Heart right ventricle (tissue), 16 donors: ENCODE measurements around the gene LMO7. TPM values are rescaled to one million over a fixed set of nuclear protein-coding genes. Genes with fewer than 3 reads are reported as not detected.

Experiments used
- ATAC-seq, 8 donors: fragments of 200-7000 bp; cut with Tn5 transposase; one replicate each; pipeline ENCODE4 v1.9.1; 2020; ENCODE audit warnings: mild to moderate bottlenecking in 8 of 8, moderate library complexity in 8 of 8, moderate number of reproducible peaks in 1 of 8
- DNase-seq, 2 donors: peaks; one replicate each; pipeline ENCODE4 v3.0.0-alpha.2; 2020
- H3K27ac ChIP-seq, 10 donors: fragments of 200-600 bp; sonication (generic) in 2 of 10; one replicate each; pipeline versions ENCODE4 v1.5.0 to v1.8.0; 2020 to 2022; ENCODE audit warnings: mild to moderate bottlenecking in 3 of 10
- H3K27me3 ChIP-seq, 7 donors: fragments of 200-600 bp; one replicate each; pipeline ENCODE4 v1.8.0; 2021 to 2022; ENCODE audit warnings: mild to moderate bottlenecking in 2 of 7
- H3K36me3 ChIP-seq, 9 donors: fragments of 200-600 bp; sonication (generic) in 1 of 9; one replicate each; pipeline versions ENCODE4 v1.5.0 to v1.8.0; 2020 to 2022; ENCODE audit warnings: mild to moderate bottlenecking in 2 of 9
- H3K4me1 ChIP-seq, 9 donors: fragments of 200-600 bp; sonication (generic) in 1 of 9; one replicate each; pipeline versions ENCODE4 v1.5.0 to v1.8.0; 2020 to 2022; ENCODE audit warnings: mild to moderate bottlenecking in 4 of 9
- H3K4me3 ChIP-seq, 10 donors: fragments of 200-600 bp; sonication (generic) in 2 of 10; one replicate each; pipeline versions ENCODE4 v1.5.0 to v1.8.0; 2020 to 2022; ENCODE audit warnings: mild to moderate bottlenecking in 7 of 10, moderate library complexity in 2 of 10
- H3K9me3 ChIP-seq, 11 donors: fragments of 200-600 bp in 10 of 11; sonication (generic) in 2 of 11; one replicate each; pipeline versions ENCODE4 v1.5.0 to v1.8.0; 2013 to 2022; ENCODE audit warnings: mild to moderate bottlenecking in 2 of 11, control low read depth in 1 of 11, moderate library complexity in 1 of 11
- CTCF ChIP-seq, 9 donors: fragments of 200-600 bp; sonication (generic) in 2 of 9; IDR thresholded peaks; one replicate each; pipeline versions ENCODE4 v1.5.0 to v1.8.0; 2021 to 2022; ENCODE audit warnings: antibody characterized with exemption in 9 of 9, mild to moderate bottlenecking in 5 of 9, moderate library complexity in 1 of 9
- WGBS, 2 donors: extraction: QIAGEN DNeasy Blood & Tissue Kit; methylation state at CpG; one replicate each; pipeline ENCODE4 v1.1.7; 2013; ENCODE audit warnings: inconsistent platforms in 1 of 2; 5-methylcytosine and 5-hydroxymethylcytosine counted together
- intact Hi-C, 10 donors: fragments of 100-400 bp; cut with DNase I; formaldehyde crosslinking; loops; one replicate each; pipeline versions ENCODE4 v1.11.1 to v1.14.2; 2022
- polyA plus RNA-seq, 2 donors: library from polyadenylated mRNA; stranded (reverse); fragments of 200-250 nt; gene quantifications; one replicate each; pipeline ENCODE4 v1.2.3, GENCODE V29; 2013
- total RNA-seq, 10 donors: library from RNA; stranded (reverse); fragmentation: NEBNext Ultra II Directional in 3 of 10; extraction: Animal tissue kit (Norgen Biotek cat#: 25700) in 3 of 10; gene quantifications; one replicate each; pipeline versions ENCODE4 v1.2.1 to v1.2.4, GENCODE V29; 2021 to 2023
- donor health status: Arrhythmogenic right ventricular cardiomyopathy.
- donor health status: ischemic (EF 13 %, LVEDD 7.1; RV severe dilation, severe dysfunction).
- donor health status: healthy with polysubstance abuse.
- donor health status: DM: no; HTN: yes; CAD: no.
- donor health status: DM: no; HTN: no; CAD: no.
- donor health status: ischemic (EF 25% LVEDD 6.9; RV normal size, moderate dysfunction).
- donor health status: ischemic (EF 25% LVEDD 5.7; RV mildly dilated, moderate dysfunction).
- donor health status: healthy.
- donor health status: DM: yes; HTN: yes; CAD: no.
- donor health status: Ischemic cardiomyopathy.
- donor health status: ischemic (EF 35%, LVEDD 5.7; RV mildly dilated, moderate dysfunction).
- donor health status: nonischemic (EF 11% LVEDD 7.7; RV severe dilation, severe dysfunction).
- donor health status: DM: yes; HTN: yes; CAD: no.
- donor health status: PGD.
- donor health status: ischemic (EF 29% LVEDD 5.4; RV normal size, mild dysfunction).
- donor health status: nonischemic (EF 23%, LVEDD 6.1; RV moderate dilation, normal function).

LMO7 gene
- total and polyA plus RNA-seq, 12 donors: 147 to 600 (median 504) TPM

- no peak overlapping the region for H3K27ac ChIP-seq
- no peak for TF ChIP-seq CTCF (IDR thresholded peaks at IDR 0.05)
- intact Hi-C loops: no loop called here
These were observed 109.3 kb downstream of the LMO7 start for GRCh38 chr13:75745387-75745786.

GRCh38 chr13:75748874-75749273 lies 112.7 kb downstream of the LMO7 start:
- Histone ChIP-seq H3K36me3 (no peaks in the 10 kb centered on the region), H3K4me1 (peaks cover 0 to 18% (median 0%) of the 10 kb centered on the region in 9 donors), H3K27ac (no peak overlapping the region), H3K9me3 (peaks cover 0 to 21% (median 0%) of the 10 kb centered on the region in 11 donors), H3K27me3 (no peaks in the 10 kb centered on the region), H3K4me3 (no peak overlapping the region)
- DNase-seq: no peak
- WGBS, 2 donors: 84 to 88% methylated on average over 3 of the region's 3 CpGs
- no peak for ATAC-seq
- TF ChIP-seq CTCF (IDR thresholded peaks at IDR 0.05): no peak
- intact Hi-C loops: no loop called here

More at GRCh38 chr13:75745387-75745786, 109.3 kb downstream of the LMO7 start:
- WGBS, 2 donors: 97 to 100% methylated on average over 2 of the region's 2 CpGs
- DNase-seq: no peak
- no peaks in the 10 kb centered on the region for H3K27me3 ChIP-seq
- ATAC-seq: no peak
- H3K4me3 ChIP-seq: no peak overlapping the region
- no peaks in the 10 kb centered on the region for H3K36me3 ChIP-seq
- peaks cover 0 to 11% (median 0%) of the 10 kb centered on the region in 9 donors for H3K4me1 ChIP-seq
- H3K9me3 ChIP-seq: peaks cover 0 to 15% (median 0%) of the 10 kb centered on the region in 11 donors

- H3K36me3 ChIP-seq: no peaks in the 10 kb centered on the region
- H3K27me3 ChIP-seq: no peaks in the 10 kb centered on the region
- ATAC-seq (peak in 5 of 8 donors; percentile 42 to 66 (median 59)), DNase-seq (no peak)
- H3K4me1 ChIP-seq: peaks cover 0 to 18% (median 0%) of the 10 kb centered on the region in 9 donors
- intact Hi-C loops: no loop called here
- H3K4me3 ChIP-seq: no peak overlapping the region
- peak overlapping the region in 1 of 10 donors; percentile 28 for H3K27ac ChIP-seq
- H3K9me3 ChIP-seq: peaks cover 0 to 25% (median 0%) of the 10 kb centered on the region in 11 donors
- TF ChIP-seq CTCF (IDR thresholded peaks at IDR 0.05): no peak
- WGBS, 2 donors: 21 to 22% methylated on average over 4 of the region's 4 CpGs
These were observed 113.3 kb downstream of the LMO7 start for GRCh38 chr13:75749407-75749806.

- Histone ChIP-seq H3K9me3 (peaks cover 0 to 13% (median 0%) of the 10 kb centered on the region in 11 donors), H3K27me3 (no peaks in the 10 kb centered on the region), H3K27ac (no peak overlapping the region), H3K4me3 (no peak overlapping the region), H3K36me3 (no peaks in the 10 kb centered on the region), H3K4me1 (peaks cover 0 to 18% (median 0%) of the 10 kb centered on the region in 9 donors)
- DNase-seq (no peak), ATAC-seq (no peak)
- TF ChIP-seq CTCF (IDR thresholded peaks at IDR 0.05): no peak
- intact Hi-C loops: no loop called here
- WGBS, 2 donors: 87 to 88% methylated on average over 4 of the region's 4 CpGs
These were observed 115.2 kb downstream of the LMO7 start for GRCh38 chr13:75751350-75751749.
